GM12891 (cell line): ENCODE data around the gene EFCAB11.

ENCODE experiments used
- PAX5 ChIP-seq: IDR thresholded peaks from 2 replicates; pipeline ENCODE4 v1.6.1; 2011; ENCODE audit warnings: low read length, moderate library complexity, mild to moderate bottlenecking; ENCODE audit not compliant: insufficient read depth, severe bottlenecking
- POLR2A ChIP-seq: IDR thresholded peaks from 2 replicates; pipeline ENCODE4 v1.6.1; 2011; ENCODE audit warnings: low read depth, low read length, control low read depth
- POLR2AphosphoS5 ChIP-seq: IDR thresholded peaks from 2 replicates; pipeline ENCODE4 v1.6.1; 2011; ENCODE audit warnings: low read depth, low read length, control low read depth
- POU2F2 ChIP-seq: IDR thresholded peaks from 2 replicates; pipeline ENCODE4 v1.6.1; 2011; ENCODE audit warnings: low read depth, mild to moderate bottlenecking, control low read depth, low read length, moderate library complexity
- SPI1 ChIP-seq: IDR thresholded peaks from 2 replicates; pipeline ENCODE4 v1.6.1; 2011; ENCODE audit warnings: low read depth, low read length, control low read depth
- TAF1 ChIP-seq: IDR thresholded peaks from 2 replicates; pipeline ENCODE4 v1.6.1; 2011; ENCODE audit warnings: low read depth, low read length, control low read depth

DNA sequence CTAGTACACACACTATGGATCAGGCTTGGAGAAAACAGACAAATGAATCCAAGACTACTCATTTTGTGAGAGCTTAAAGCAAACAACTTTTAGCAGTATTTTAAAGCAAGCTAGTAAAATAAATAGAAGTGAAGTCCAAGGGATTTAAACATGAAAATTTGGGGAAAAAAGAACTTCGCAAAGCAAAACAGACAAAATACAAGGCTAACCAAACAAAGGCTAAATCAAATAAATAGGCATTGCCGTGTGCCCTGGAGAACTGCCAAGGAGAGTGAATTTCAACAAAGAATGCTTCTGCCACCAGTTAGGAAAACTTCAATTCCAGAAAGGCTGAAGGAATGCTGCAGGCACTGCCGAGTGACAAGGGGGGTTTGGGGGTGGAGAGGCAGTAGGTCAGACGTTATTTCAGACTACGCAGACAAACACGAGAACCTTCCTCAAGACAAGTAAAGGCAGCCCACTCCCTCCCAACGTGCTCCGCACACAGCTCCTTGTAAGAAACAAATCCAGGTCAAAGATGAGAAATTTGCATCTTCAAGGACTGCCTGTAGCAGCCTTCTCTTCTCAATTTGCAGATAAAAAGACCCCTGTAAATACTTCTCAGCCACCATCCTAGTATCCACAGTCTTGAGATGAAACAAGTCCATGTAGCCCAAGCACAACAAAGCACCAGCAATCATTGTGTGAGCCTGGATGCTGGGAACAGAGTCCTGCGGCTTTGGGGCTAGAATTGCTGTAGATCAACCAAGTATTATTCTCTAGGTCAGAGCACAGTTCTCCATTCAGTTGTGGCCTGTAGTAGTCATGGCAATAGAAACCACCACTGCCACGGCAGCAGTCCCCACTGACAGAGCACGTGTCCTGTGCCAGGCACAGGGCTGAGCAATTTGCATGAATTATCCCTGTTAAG is 43.3 kb downstream of the EFCAB11 start:
- TF ChIP-seq SPI1 = no peak
- TF ChIP-seq POLR2AphosphoS5 = no peak
- TF ChIP-seq TAF1 = no peak
- no peak for TF ChIP-seq PAX5
- no peak for TF ChIP-seq POLR2A
- TF ChIP-seq POU2F2 = no peak
